Right lobe of liver (tissue), 6 donors: ENCODE measurements around the gene PIGR. TPM values are rescaled to one million over a fixed set of nuclear protein-coding genes. Genes with fewer than 3 reads are reported as not detected.
A peak's percentile ranks its signal among the peaks of the same experiment; 100 is the strongest.

Experiments used
- ATAC-seq, 4 donors: fragments of 200-7000 bp; cut with Tn5 transposase; one replicate each; pipeline ENCODE4 v1.9.1; 2020; ENCODE audit warnings: mild to moderate bottlenecking in 4 of 4, moderate library complexity in 4 of 4
- DNase-seq, 3 donors: peaks; one replicate each; pipeline ENCODE4 v3.0.0-alpha.2; 2020
- H3K27ac ChIP-seq, 3 donors: fragments of 200-600 bp; one replicate each; pipeline ENCODE4 v1.8.0; 2022
- H3K27me3 ChIP-seq, 2 donors: fragments of 200-600 bp; one replicate each; pipeline ENCODE4 v1.8.0; 2022
- H3K36me3 ChIP-seq, 4 donors: fragments of 200-600 bp; sonication (generic) in 1 of 4; one replicate each; pipeline versions ENCODE4 v1.5.1 to v1.8.0; 2017 to 2022; ENCODE audit warnings: control low read depth in 1 of 4
- H3K4me1 ChIP-seq, 4 donors: fragments of 200-600 bp; sonication (generic) in 1 of 4; one replicate each; pipeline versions ENCODE4 v1.5.1 to v1.8.0; 2017 to 2022; ENCODE audit warnings: control low read depth in 1 of 4
- H3K4me3 ChIP-seq, 3 donors: fragments of 200-600 bp; one replicate each; pipeline ENCODE4 v1.8.0; 2022
- H3K9me3 ChIP-seq, 4 donors: fragments of 200-600 bp; sonication (generic) in 1 of 4; one replicate each; pipeline versions ENCODE4 v1.5.1 to v1.8.0; 2017 to 2022; ENCODE audit warnings: control low read depth in 1 of 4
- CTCF ChIP-seq, 4 donors: fragments of 200-600 bp in 3 of 4; fragments of 450-650 bp in 1 of 4; IDR thresholded peaks; one replicate each; pipeline versions ENCODE4 v1.5.1 to v1.8.0; 2016 to 2022; ENCODE audit warnings: antibody characterized with exemption in 4 of 4, mild to moderate bottlenecking in 2 of 4
- POLR2A ChIP-seq: fragments of 450-650 bp; IDR thresholded peaks from one replicate; pipeline ENCODE4 v1.6.1; 2017; ENCODE audit warnings: antibody characterized with exemption, mild to moderate bottlenecking
- WGBS: methylation state at CpG from one replicate; pipeline ENCODE4 v1.1.6; 2018; ENCODE audit warnings: low coverage, low lambda C conversion rate; ENCODE audit not compliant: insufficient coverage; ENCODE audit errors: missing lambda C conversion rate; 5-methylcytosine and 5-hydroxymethylcytosine counted together
- intact Hi-C, 2 donors: fragments of 100-400 bp; cut with DNase I; formaldehyde crosslinking; loops; one replicate each; pipeline versions ENCODE4 v1.11.2 to v1.14.1; 2022
- total RNA-seq, 6 experiments: library from RNA; depleted of rRNA in 2 of 6; stranded (reverse); fragments of >200 nt in 2 of 6; fragmentation: NEBNext Ultra II Directional in 3 of 6; extraction: Animal tissue kit (Norgen Biotek cat#: 25700) in 3 of 6; gene quantifications; one replicate each; pipeline versions ENCODE4 v1.1.0 to v1.2.4, GENCODE V29; 2016 to 2023
- donor health status: DM: no; HTN: yes; CAD: no.
- donor health status: DM: no; HTN: no; CAD: no.
- donor health status: DM: no; HTN: no; CAD: no.
- donor health status: DM: no; HTN: yes; CAD: no.
- donor health status: DM: no; HTN: yes; CAD: no.

PIGR gene
- total RNA-seq, 6 experiments from 2014 or later: 20.6 to 134 (median 85.1) TPM

DNA sequence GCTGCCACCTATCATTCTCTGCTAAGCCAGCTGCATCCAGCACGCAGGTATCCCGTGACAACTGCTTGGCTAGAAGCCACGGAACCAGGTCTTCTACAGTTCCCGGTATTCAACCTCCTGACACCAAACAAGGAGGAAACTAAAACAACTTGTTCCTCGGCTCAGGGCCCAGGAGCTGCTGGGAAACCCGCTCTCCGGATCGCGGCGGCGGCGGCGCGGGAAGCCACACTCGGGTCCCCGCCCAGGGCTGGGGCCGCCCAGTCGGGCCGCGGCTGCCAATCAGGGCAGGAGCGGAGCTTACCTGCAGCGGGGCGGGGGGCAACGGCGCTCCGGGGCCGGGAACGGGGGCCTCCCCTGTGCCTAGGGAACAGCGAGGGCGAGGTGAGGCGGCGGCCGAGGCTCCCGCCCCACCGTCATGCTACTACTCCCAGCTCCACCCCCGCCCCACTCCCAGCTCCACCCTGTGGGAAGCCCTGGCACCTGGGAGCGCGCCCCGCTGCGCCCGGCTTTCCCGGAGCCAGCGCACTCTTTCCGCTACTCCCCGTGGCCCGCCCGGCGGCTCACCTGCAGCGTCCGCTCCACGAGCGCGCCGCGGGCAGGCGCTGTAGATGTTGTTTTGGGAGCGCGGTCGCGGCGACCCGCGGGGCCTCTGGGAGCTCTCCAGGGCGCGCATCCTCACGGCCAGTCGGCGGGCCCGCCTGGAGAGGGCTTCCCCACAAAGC is 36.9 kb downstream of the PIGR start:
- WGBS: 0% methylated on average over 2 of the region's 69 CpGs
- H3K9me3 ChIP-seq: no peaks in the 10 kb centered on the region
- H3K4me3 ChIP-seq: peak overlapping the region; percentile 46 to 54 (median 52)
- peak; percentile 65 to 86 (median 76) for DNase-seq
- H3K4me1 ChIP-seq: peaks cover 0 to 10% (median 0%) of the 10 kb centered on the region in 4 donors
- peak overlapping the region in 2 of 3 donors; percentile 34 to 47 for H3K27ac ChIP-seq
- peak; percentile 66 to 83 (median 76) for ATAC-seq
- H3K36me3 ChIP-seq: no peaks in the 10 kb centered on the region
- no peaks in the 10 kb centered on the region for H3K27me3 ChIP-seq
- intact Hi-C loops: no loop called here
- TF ChIP-seq POLR2A: no peak
- TF ChIP-seq CTCF (IDR thresholded peaks at IDR 0.05): no peak

GRCh38 chr1:206908038-206908437 is 38.2 kb downstream of the PIGR start:
- H3K4me1 ChIP-seq: peaks cover 0 to 10% (median 0%) of the 10 kb centered on the region in 4 donors
- H3K4me3 ChIP-seq: no peak overlapping the region
- H3K27ac ChIP-seq: no peak overlapping the region
- ATAC-seq: no peak
- H3K9me3 ChIP-seq: no peaks in the 10 kb centered on the region
- no peaks in the 10 kb centered on the region for H3K27me3 ChIP-seq
- WGBS: 95% methylated on average over 10 of the region's 10 CpGs
- intact Hi-C loops: no loop called here
- DNase-seq: no peak
- no peaks in the 10 kb centered on the region for H3K36me3 ChIP-seq
- TF ChIP-seq CTCF (IDR thresholded peaks at IDR 0.05) (no peak), POLR2A (no peak)

- 63% methylated on average over 12 of the region's 23 CpGs for WGBS
- ATAC-seq (peak; percentile 44 to 62 (median 54)), DNase-seq (peak; percentile 66 to 72 (median 70))
- Histone ChIP-seq H3K4me3 (no peak overlapping the region), H3K27ac (no peak overlapping the region), H3K4me1 (peaks cover 0 to 10% (median 0%) of the 10 kb centered on the region in 4 donors), H3K27me3 (no peaks in the 10 kb centered on the region), H3K9me3 (no peaks in the 10 kb centered on the region), H3K36me3 (no peaks in the 10 kb centered on the region)
- intact Hi-C loops: no loop called here
- TF ChIP-seq POLR2A (no peak), CTCF (IDR thresholded peaks at IDR 0.05) (peak; percentile 18 to 39 (median 25))
These were observed 38.8 kb downstream of the PIGR start for GRCh38 chr1:206907304-206907991.

DNA sequence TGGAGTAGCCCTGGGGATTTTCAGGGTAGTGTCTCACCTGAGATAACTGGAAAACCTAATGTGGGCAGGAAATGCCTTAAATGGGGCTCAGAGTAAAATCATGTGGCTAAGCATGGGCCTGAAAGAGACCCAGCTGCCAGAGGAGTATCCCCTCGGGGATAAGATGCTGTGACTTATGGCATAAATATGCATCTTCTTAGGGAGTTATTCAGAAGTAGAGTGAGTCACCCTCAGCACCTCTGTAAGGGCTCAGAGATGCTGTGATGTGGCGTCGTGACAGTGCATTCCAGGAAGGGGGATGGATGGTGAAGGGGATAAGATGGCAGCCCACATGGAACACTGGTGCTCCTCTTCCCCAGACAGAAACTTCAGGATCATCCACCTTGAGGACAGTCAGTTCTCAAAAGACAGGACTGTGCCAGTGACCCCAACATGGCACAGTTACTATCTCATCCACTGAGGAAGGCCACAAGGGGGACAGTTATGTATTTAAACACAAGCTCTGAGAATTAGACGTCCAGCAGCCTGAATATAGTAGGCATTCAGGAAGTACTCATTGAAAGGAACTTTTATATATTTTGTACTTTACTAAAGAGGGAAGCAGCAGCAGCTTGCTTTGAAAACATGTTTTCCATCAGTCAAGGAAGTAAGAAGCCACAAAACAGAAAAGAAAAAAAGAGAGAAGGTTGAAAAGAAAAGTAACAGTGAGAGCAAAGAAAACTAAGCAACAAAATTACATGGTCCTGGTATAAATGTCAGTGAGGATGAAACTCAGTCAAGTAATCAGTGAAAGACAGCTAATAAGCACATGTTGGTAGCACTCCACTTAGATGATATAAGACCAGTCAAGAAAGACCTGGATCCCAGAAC is 40.7 kb downstream of the PIGR start:
- H3K4me1 ChIP-seq: peaks cover 0 to 10% (median 0%) of the 10 kb centered on the region in 4 donors
- H3K4me3 ChIP-seq: no peak overlapping the region
- intact Hi-C loops: no loop called here
- DNase-seq (no peak), ATAC-seq (no peak)
- no peak overlapping the region for H3K27ac ChIP-seq
- H3K36me3 ChIP-seq: no peaks in the 10 kb centered on the region
- no peaks in the 10 kb centered on the region for H3K27me3 ChIP-seq
- 67% methylated on average over 3 of the region's 4 CpGs for WGBS
- H3K9me3 ChIP-seq: no peaks in the 10 kb centered on the region
- TF ChIP-seq CTCF (IDR thresholded peaks at IDR 0.05) (no peak), POLR2A (no peak)
